Kidney epithelial cell (primary cell): Measurements from ENCODE around the gene ST3GAL6. TPM values are rescaled to one million over a fixed set of nuclear protein-coding genes. Genes with fewer than 3 reads are reported as not detected.

Source experiments
- DNase-seq: peaks from one replicate; pipeline ENCODE4 v3.0.0-alpha.2; 2010; ENCODE audit warnings: low read depth
- H3K27me3 ChIP-seq: 2 replicates; pipeline ENCODE4 v1.6.0; 2011; ENCODE audit warnings: low read length; ENCODE audit not compliant: control insufficient read depth, insufficient read depth
- H3K36me3 ChIP-seq: 2 replicates; pipeline ENCODE4 v1.5.1; 2011; ENCODE audit warnings: low read length; ENCODE audit not compliant: control insufficient read depth, insufficient read depth
- H3K4me3 ChIP-seq: 2 replicates; pipeline ENCODE4 v1.5.1; 2011; ENCODE audit warnings: low read depth, mild to moderate bottlenecking, control low read depth, low read length
- total RNA-seq: library from RNA; depleted of rRNA; stranded (reverse); fragments of >200 nt; gene quantifications from 2 replicates; pipeline ENCODE4 v1.2.3, GENCODE V29; 2015
- TF ChIP-seq, protein P1 (sequence below): IDR thresholded peaks from 2 replicates; pipeline ENCODE4 v1.5.1; 2011; ENCODE audit warnings: mild to moderate bottlenecking, moderate library complexity, low read length, control low read depth, inconsistent platforms; ENCODE audit not compliant: insufficient read depth, poor library complexity, severe bottlenecking

ST3GAL6 gene
- total RNA-seq, 1 donor from 2014 or later, result 1.2 TPM

GRCh38 chr3:98725352-98725751, 37.8 kb upstream of the ST3GAL6 start:
- Histone ChIP-seq H3K4me3 (no peak overlapping the region), H3K36me3 (no peaks in the 10 kb centered on the region), H3K27me3 (no peaks in the 10 kb centered on the region)
- no peak for DNase-seq
- TF ChIP-seq, protein P1, sequence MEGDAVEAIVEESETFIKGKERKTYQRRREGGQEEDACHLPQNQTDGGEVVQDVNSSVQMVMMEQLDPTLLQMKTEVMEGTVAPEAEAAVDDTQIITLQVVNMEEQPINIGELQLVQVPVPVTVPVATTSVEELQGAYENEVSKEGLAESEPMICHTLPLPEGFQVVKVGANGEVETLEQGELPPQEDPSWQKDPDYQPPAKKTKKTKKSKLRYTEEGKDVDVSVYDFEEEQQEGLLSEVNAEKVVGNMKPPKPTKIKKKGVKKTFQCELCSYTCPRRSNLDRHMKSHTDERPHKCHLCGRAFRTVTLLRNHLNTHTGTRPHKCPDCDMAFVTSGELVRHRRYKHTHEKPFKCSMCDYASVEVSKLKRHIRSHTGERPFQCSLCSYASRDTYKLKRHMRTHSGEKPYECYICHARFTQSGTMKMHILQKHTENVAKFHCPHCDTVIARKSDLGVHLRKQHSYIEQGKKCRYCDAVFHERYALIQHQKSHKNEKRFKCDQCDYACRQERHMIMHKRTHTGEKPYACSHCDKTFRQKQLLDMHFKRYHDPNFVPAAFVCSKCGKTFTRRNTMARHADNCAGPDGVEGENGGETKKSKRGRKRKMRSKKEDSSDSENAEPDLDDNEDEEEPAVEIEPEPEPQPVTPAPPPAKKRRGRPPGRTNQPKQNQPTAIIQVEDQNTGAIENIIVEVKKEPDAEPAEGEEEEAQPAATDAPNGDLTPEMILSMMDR, result no peak

DNA sequence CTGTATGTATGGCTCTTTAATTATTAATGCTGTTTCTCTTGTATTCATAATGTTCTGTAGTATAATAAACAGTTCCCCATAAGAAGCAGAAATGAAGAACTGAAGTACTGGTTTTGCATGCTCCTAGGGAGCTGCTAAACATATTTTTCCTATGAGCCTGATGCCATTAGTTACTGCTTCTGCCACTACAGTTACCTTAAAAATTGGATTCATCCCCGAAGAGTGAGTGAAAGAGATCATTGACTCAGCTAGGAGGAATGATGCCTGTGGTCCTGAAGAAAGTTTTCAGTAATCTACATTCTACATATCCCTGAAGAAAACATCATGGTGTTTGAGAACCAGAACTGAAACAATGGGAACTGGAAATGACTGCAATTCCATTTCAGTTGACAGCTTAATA, 37.1 kb upstream of the ST3GAL6 start:
- Histone ChIP-seq H3K36me3 (no peaks in the 10 kb centered on the region), H3K4me3 (no peak overlapping the region), H3K27me3 (no peaks in the 10 kb centered on the region)
- no peak for DNase-seq
- TF ChIP-seq, protein P1, result no peak

- TF ChIP-seq, protein P1, result no peak
- no peak for DNase-seq
- H3K36me3 ChIP-seq, result no peaks in the 10 kb centered on the region
Measured at GRCh38 chr3:98727638-98728037, 35.5 kb upstream of the ST3GAL6 start.

DNA sequence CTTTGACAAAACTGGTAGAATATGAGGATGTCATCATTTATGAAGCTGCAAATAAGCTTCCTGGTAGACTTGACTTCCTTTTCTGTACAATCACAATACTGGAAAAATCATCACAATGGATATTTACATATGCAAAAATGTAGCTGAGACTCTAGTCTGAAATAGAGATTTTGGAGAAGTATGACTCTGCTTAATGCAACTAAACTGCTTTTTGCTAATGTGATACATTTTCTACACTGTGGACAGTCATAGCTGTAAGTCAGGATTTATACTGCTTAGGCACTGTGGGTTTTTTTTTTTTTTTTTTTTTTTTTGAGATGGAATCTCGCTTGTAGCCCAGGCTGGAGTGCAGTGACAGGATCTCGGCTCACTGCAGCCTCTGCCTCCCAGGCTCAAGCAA, 34.5 kb upstream of the ST3GAL6 start:
- no peak for DNase-seq
- Histone ChIP-seq H3K27me3 (no peaks in the 10 kb centered on the region), H3K36me3 (no peaks in the 10 kb centered on the region), H3K4me3 (no peak overlapping the region)
- TF ChIP-seq, protein P1, result no peak

More at GRCh38 chr3:98727638-98728037, 35.5 kb upstream of the ST3GAL6 start:
- no peaks in the 10 kb centered on the region for H3K27me3 ChIP-seq
- no peak overlapping the region for H3K4me3 ChIP-seq

- Histone ChIP-seq H3K27me3 (no peaks in the 10 kb centered on the region), H3K4me3 (no peak overlapping the region), H3K36me3 (no peaks in the 10 kb centered on the region)
- peak; percentile 49 for DNase-seq
- TF ChIP-seq, protein P1, result no peak
Measured at GRCh38 chr3:98730338-98730737, 32.8 kb upstream of the ST3GAL6 start.

- H3K27me3 ChIP-seq, result no peaks in the 10 kb centered on the region
- TF ChIP-seq, protein P1, result no peak
- DNase-seq, result no peak
Measured at GRCh38 chr3:98730886-98731537, 32.1 kb upstream of the ST3GAL6 start.

More at GRCh38 chr3:98730886-98731537, 32.1 kb upstream of the ST3GAL6 start:
- H3K4me3 ChIP-seq, result no peak overlapping the region
- no peaks in the 10 kb centered on the region for H3K36me3 ChIP-seq
